H1 (cell line): ENCODE results near the gene MRPL55. TPM values are rescaled to one million over a fixed set of nuclear protein-coding genes. Genes with fewer than 3 reads are reported as not detected.

Experiments
- CTCF ChIA-PET: fragments of 300-600 bp; sonication (Branson Sonifier 250); formaldehyde crosslinking; loops from one replicate; lab custom pipeline; 2021; ENCODE audit not compliant: partially characterized antibody; lab: Charles Lee
- POLR2A ChIA-PET: fragments of 300-600 bp; sonication (Branson Sonifier 250); formaldehyde crosslinking; loops from one replicate; lab custom pipeline; 2021; ENCODE audit warnings: inconsistent platforms; ENCODE audit not compliant: partially characterized antibody; lab: Charles Lee
- DNase-seq, 2 experiments: peaks; one replicate each; pipeline versions ENCODE4 v3.0.0 to v3.0.0-alpha.2; 2010 to 2022; ENCODE audit warnings: low spot score in 2 of 2, low read depth in 1 of 2, mixed read lengths in 1 of 2
- FAIRE-seq: peaks from 2 replicates; lab custom pipeline; 2011; peaks lifted over from hg19 to GRCh38; lab: Jason Lieb, UNC
- H2AFZ ChIP-seq: 2 replicates; pipeline ENCODE4 v1.8.1; 2012; ENCODE audit warnings: low read length, inconsistent platforms
- H2AK5ac ChIP-seq: 2 replicates; pipeline ENCODE4 v1.6.1; 2013; ENCODE audit warnings: low read depth, low read length
- H2BK120ac ChIP-seq: replicated peaks from 2 replicates; pipeline ENCODE3; 2013; ENCODE audit warnings: low read depth, low read length, inconsistent platforms
- H2BK12ac ChIP-seq: 2 replicates; pipeline ENCODE4 v1.6.1; 2013; ENCODE audit warnings: low read depth, low read length
- H2BK15ac ChIP-seq: 2 replicates; pipeline ENCODE4 v1.6.1; 2013; ENCODE audit warnings: low read length
- H2BK20ac ChIP-seq: 2 replicates; pipeline ENCODE4 v1.6.1; 2013; ENCODE audit warnings: low read length
- H2BK5ac ChIP-seq: 2 replicates; pipeline ENCODE4 v1.6.1; 2013; ENCODE audit warnings: low read depth, low read length
- H3K14ac ChIP-seq: 2 replicates; pipeline ENCODE4 v1.6.1; 2013; ENCODE audit warnings: inconsistent platforms; ENCODE audit not compliant: insufficient read length
- H3K18ac ChIP-seq: 2 replicates; pipeline ENCODE4 v1.6.1; 2013; ENCODE audit warnings: low read length; ENCODE audit errors: extremely low read depth
- H3K23ac ChIP-seq: 2 replicates; pipeline ENCODE4 v1.6.1; 2013; ENCODE audit warnings: inconsistent platforms; ENCODE audit not compliant: insufficient read length
- H3K23me2 ChIP-seq: 2 replicates; pipeline ENCODE4 v1.6.1; 2013; ENCODE audit warnings: low read depth, low read length
- H3K27ac ChIP-seq: 2 replicates; pipeline ENCODE4 v1.6.1; 2011; ENCODE audit warnings: low read depth, low read length, inconsistent platforms
- H3K27me3 ChIP-seq, 4 experiments: replicated peaks in 1 of 4; 1 replicate in 1 of 4; 2 replicates in 3 of 4; pipeline versions ENCODE4 v1.6.1 to v1.8.1; 2011 to 2013; ENCODE audit warnings: low read length in 3 of 4, mild to moderate bottlenecking in 3 of 4, inconsistent platforms in 2 of 4, mixed read lengths in 2 of 4, moderate library complexity in 1 of 4; ENCODE audit not compliant: control insufficient read depth in 3 of 4, insufficient read depth in 3 of 4; ENCODE audit errors: extremely low read depth in 1 of 4
- H3K36me3 ChIP-seq, 4 experiments: 2 replicates each; pipeline versions ENCODE4 v1.6.1 to v1.8.1; 2011 to 2013; ENCODE audit warnings: mild to moderate bottlenecking in 4 of 4, low read length in 3 of 4, moderate library complexity in 2 of 4, control low read depth in 1 of 4, inconsistent platforms in 1 of 4; ENCODE audit not compliant: insufficient read depth in 4 of 4, control insufficient read depth in 2 of 4
- H3K4ac ChIP-seq: replicated peaks from 2 replicates; pipeline ENCODE3; 2013; ENCODE audit warnings: low read length, low read depth, mixed read lengths, inconsistent platforms; ENCODE audit not compliant: insufficient read length
- H3K4me1 ChIP-seq, 4 experiments: replicated peaks in 1 of 4; 1 replicate in 1 of 4; 2 replicates in 3 of 4; pipeline versions ENCODE4 v1.6.1 to v1.8.1; 2011 to 2013; ENCODE audit warnings: low read length in 3 of 4, inconsistent platforms in 2 of 4, mixed read lengths in 1 of 4; ENCODE audit not compliant: insufficient read depth in 4 of 4, control insufficient read depth in 3 of 4
- H3K4me2 ChIP-seq, 2 experiments: 2 replicates each; pipeline versions ENCODE4 v1.6.1 to v1.8.1; 2011 to 2013; ENCODE audit warnings: low read depth in 2 of 2, low read length in 2 of 2, control low read depth in 1 of 2, inconsistent platforms in 1 of 2, mild to moderate bottlenecking in 1 of 2; ENCODE audit not compliant: insufficient read depth in 1 of 2
- H3K4me3 ChIP-seq, 4 experiments: fragments of 200-600, 300-600 bp in 1 of 4; sonication (generic), shearing (Covaris generic), sonication (Bioruptor Twin) in 1 of 4; 2 replicates each; pipeline versions ENCODE4 v1.5.1 to v1.8.1; 2011 to 2016; ENCODE audit warnings: low read length in 4 of 4, low read depth in 3 of 4, control low read depth in 2 of 4, inconsistent platforms in 2 of 4, mild to moderate bottlenecking in 2 of 4, mixed read lengths in 1 of 4, moderate library complexity in 1 of 4; ENCODE audit not compliant: insufficient read depth in 2 of 4; ENCODE audit errors: extremely low read depth in 1 of 4
- H3K56ac ChIP-seq: replicated peaks from 2 replicates; pipeline ENCODE3; 2013; ENCODE audit warnings: low read depth, mild to moderate bottlenecking, mixed read lengths, low read length, inconsistent platforms; ENCODE audit not compliant: insufficient read length
- H3K79me1 ChIP-seq: 2 replicates; pipeline ENCODE4 v1.6.1; 2013; ENCODE audit warnings: low read depth, low read length, control low read depth
- H3K79me2 ChIP-seq, 2 experiments: 2 replicates each; pipeline versions ENCODE4 v1.6.1 to v1.8.1; 2012 to 2013; ENCODE audit warnings: low read length in 2 of 2, mild to moderate bottlenecking in 2 of 2, inconsistent platforms in 1 of 2; ENCODE audit not compliant: insufficient read depth in 2 of 2, control insufficient read depth in 1 of 2
- H3K9ac ChIP-seq, 4 experiments: replicated peaks in 1 of 4; 1 replicate in 1 of 4; 2 replicates in 3 of 4; pipeline versions ENCODE4 v1.6.1 to v1.8.1; 2011 to 2013; ENCODE audit warnings: low read depth in 3 of 4, low read length in 3 of 4, control low read depth in 2 of 4, mild to moderate bottlenecking in 2 of 4, moderate library complexity in 2 of 4, inconsistent platforms in 1 of 4; ENCODE audit errors: extremely low read depth in 1 of 4
- H3K9me3 ChIP-seq, 2 experiments: 2 replicates each; pipeline versions ENCODE4 v1.6.1 to v1.8.1; 2012 to 2013; ENCODE audit warnings: mild to moderate bottlenecking in 2 of 2, moderate library complexity in 2 of 2, control low read depth in 1 of 2, inconsistent platforms in 1 of 2, low read depth in 1 of 2, low read length in 1 of 2, mixed read lengths in 1 of 2; ENCODE audit not compliant: insufficient read depth in 2 of 2
- H4K20me1 ChIP-seq, 2 experiments: replicated peaks in 1 of 2; 2 replicates each; pipeline versions ENCODE3 to v1.8.1; 2011 to 2013; ENCODE audit warnings: inconsistent platforms in 2 of 2, low read length in 2 of 2, mild to moderate bottlenecking in 1 of 2; ENCODE audit not compliant: insufficient read depth in 2 of 2, control insufficient read depth in 1 of 2
- H4K5ac ChIP-seq: 2 replicates; pipeline ENCODE4 v1.6.1; 2013; ENCODE audit warnings: low read length, low read depth, mixed read lengths, inconsistent platforms; ENCODE audit not compliant: insufficient read length
- H4K8ac ChIP-seq: 2 replicates; pipeline ENCODE4 v1.8.0; 2013; ENCODE audit warnings: mild to moderate bottlenecking, moderate library complexity, low read length, inconsistent platforms; ENCODE audit not compliant: insufficient read depth; ENCODE audit errors: extremely low read depth
- H4K91ac ChIP-seq: replicated peaks from 2 replicates; pipeline ENCODE3; 2013; ENCODE audit warnings: low read length, mixed read lengths, inconsistent platforms; ENCODE audit not compliant: insufficient read length
- WGBS, 2 experiments: shearing (Covaris generic) in 1 of 2; methylation state at CpG; one replicate each; pipeline versions ENCODE4 v1.1.6 to v1.1.7; 2013 to 2015; ENCODE audit warnings: low lambda C conversion rate in 2 of 2, mixed read lengths in 2 of 2, inconsistent platforms in 1 of 2, low coverage in 1 of 2, missing lambda C conversion rate in 1 of 2; ENCODE audit not compliant: insufficient replicate concordance in 2 of 2, insufficient coverage in 1 of 2, insufficient read length in 1 of 2; ENCODE audit errors: extremely low coverage in 1 of 2, missing lambda C conversion rate in 1 of 2; 5-methylcytosine and 5-hydroxymethylcytosine counted together
- polyA plus RNA-seq, 7 experiments: library from polyadenylated mRNA; depleted of rRNA in 3 of 7; stranded (reverse) in 5 of 7; unstranded in 2 of 7; fragments of >200 nt in 5 of 7; fragments of 200-250 nt in 2 of 7; gene quantifications; 1 replicate in 5 of 7; 2 replicates in 1 of 7; 4 replicates in 1 of 7; pipeline versions ENCODE4 v1.2.1 to v1.2.3, GENCODE V29; 2011 to 2013; ENCODE audit warnings: missing spikeins in 2 of 7, mixed read lengths in 2 of 7
- total RNA-seq: library from RNA; stranded (reverse); fragmentation: NEBNext Ultra II Directional; extraction: Animal tissue kit (Norgen Biotek cat#: 25700); gene quantifications from 2 replicates; pipeline ENCODE4 v1.2.1, GENCODE V29; 2021
- TF ChIP-seq, protein P1 (sequence below): IDR thresholded peaks from 2 replicates; pipeline ENCODE4 v1.6.1; 2012; ENCODE audit warnings: inconsistent platforms

The MRPL55 gene
- total and polyA plus RNA-seq, 2 of the 8 experiments (the other 6 are each of a cell fraction or from before 2014, with no cell fraction given), result 59.0 to 244 TPM

- Histone ChIP-seq H2BK20ac (no peak overlapping the region), H3K14ac (no peak overlapping the region), H2BK120ac (no peak overlapping the region), H2BK15ac (no peak overlapping the region), H4K91ac (no peak overlapping the region), H2BK12ac (no peak overlapping the region), H3K18ac (no peak overlapping the region), H3K27ac (no peak overlapping the region), H4K8ac (no peak overlapping the region), H2AFZ (no peak overlapping the region), H3K27me3 (peaks cover 32 to 82% (median 75%) of the 10 kb centered on the region in 4 experiments), H3K4me3 (no peak overlapping the region), H3K9me3 (no peaks in the 10 kb centered on the region), H3K9ac (no peak overlapping the region), H3K23me2 (peaks cover 2% of the 10 kb centered on the region; the same call in 1 of the 2 replicates), H3K4me1 (peaks cover 0 to 7% (median 2%) of the 10 kb centered on the region in 4 experiments; a peak in 3 of 7 replicates), H3K23ac (no peak overlapping the region), H3K4ac (no peak overlapping the region), H3K56ac (no peak overlapping the region), H4K20me1 (peaks cover 0 to 3% of the 10 kb centered on the region in 2 experiments), H3K4me2 (no peak overlapping the region), H2AK5ac (no peak overlapping the region), H2BK5ac (no peak overlapping the region), H3K79me1 (no peaks in the 10 kb centered on the region), H4K5ac (no peak overlapping the region), H3K36me3 (no peaks in the 10 kb centered on the region), H3K79me2 (no peaks in the 10 kb centered on the region)
- CTCF ChIA-PET, result interaction anchor here (1.0 to 14.1 kb wide), 5 partner anchors 11 to 60 kb away, joined by 3 to 197 read pairs (median 6); partner anchors contain the start of gene WNT3A
- peak in 1 of 2 experiments; percentile 43 for DNase-seq
- WGBS, 2 experiments, result 88% methylated on average over 7 of the region's 9 CpGs; no CpG with 5 or more reads in 1 of the 2 experiments
- POLR2A ChIA-PET, result interaction anchor here (1.7 to 2.0 kb wide), 2 partner anchors 12 to 20 kb away, joined by 4 to 5 read pairs; no protein-coding TSS in a partner anchor
- TF ChIP-seq, protein P1, sequence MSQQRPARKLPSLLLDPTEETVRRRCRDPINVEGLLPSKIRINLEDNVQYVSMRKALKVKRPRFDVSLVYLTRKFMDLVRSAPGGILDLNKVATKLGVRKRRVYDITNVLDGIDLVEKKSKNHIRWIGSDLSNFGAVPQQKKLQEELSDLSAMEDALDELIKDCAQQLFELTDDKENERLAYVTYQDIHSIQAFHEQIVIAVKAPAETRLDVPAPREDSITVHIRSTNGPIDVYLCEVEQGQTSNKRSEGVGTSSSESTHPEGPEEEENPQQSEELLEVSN, result no peak
- FAIRE-seq, result no peak
These were observed 46.9 kb downstream of the MRPL55 start for GRCh38 chr1:228062085-228062791.
